Adipocyte (in vitro differentiated cells): ENCODE results near the gene MRPL55.

Experiments
- DNase-seq: peaks from one replicate; pipeline ENCODE4 v3.0.0-alpha.2; 2015; ENCODE audit warnings: low read depth
- H3K27me3 ChIP-seq: replicated peaks from 2 replicates; pipeline ENCODE4 v1.7.0; 2013; ENCODE audit warnings: mild to moderate bottlenecking, low read length, moderate library complexity; ENCODE audit not compliant: control insufficient read depth, insufficient read depth
- H3K36me3 ChIP-seq: 2 replicates; pipeline ENCODE4 v1.7.0; 2013; ENCODE audit warnings: low read length, mild to moderate bottlenecking, moderate library complexity; ENCODE audit not compliant: control insufficient read depth, insufficient read depth, severe bottlenecking
- H3K4me1 ChIP-seq: 2 replicates; pipeline ENCODE4 v1.7.0; 2013; ENCODE audit warnings: mild to moderate bottlenecking, low read length, moderate library complexity; ENCODE audit not compliant: control insufficient read depth, insufficient read depth
- H3K4me3 ChIP-seq: 2 replicates; pipeline ENCODE4 v1.7.0; 2013; ENCODE audit warnings: mild to moderate bottlenecking, low read length, moderate library complexity
- H3K9ac ChIP-seq: 2 replicates; pipeline ENCODE4 v1.7.0; 2013; ENCODE audit warnings: mild to moderate bottlenecking, low read length, moderate library complexity
- H3K9me3 ChIP-seq: 2 replicates; pipeline ENCODE4 v1.7.0; 2013; ENCODE audit warnings: mild to moderate bottlenecking, low read length, moderate library complexity; ENCODE audit not compliant: control insufficient read depth

Gene MRPL55

GRCh38 chr1:228152097-228152917 is 43.2 kb upstream of the MRPL55 start:
- Histone ChIP-seq H3K27me3 (no peaks in the 10 kb centered on the region), H3K9me3 (no peaks in the 10 kb centered on the region), H3K4me3 (no peak overlapping the region), H3K36me3 (peaks cover 16% of the 10 kb centered on the region), H3K9ac (peak overlapping the region; percentile 66), H3K4me1 (peaks cover 31% of the 10 kb centered on the region)
- DNase-seq: no peak

DNA sequence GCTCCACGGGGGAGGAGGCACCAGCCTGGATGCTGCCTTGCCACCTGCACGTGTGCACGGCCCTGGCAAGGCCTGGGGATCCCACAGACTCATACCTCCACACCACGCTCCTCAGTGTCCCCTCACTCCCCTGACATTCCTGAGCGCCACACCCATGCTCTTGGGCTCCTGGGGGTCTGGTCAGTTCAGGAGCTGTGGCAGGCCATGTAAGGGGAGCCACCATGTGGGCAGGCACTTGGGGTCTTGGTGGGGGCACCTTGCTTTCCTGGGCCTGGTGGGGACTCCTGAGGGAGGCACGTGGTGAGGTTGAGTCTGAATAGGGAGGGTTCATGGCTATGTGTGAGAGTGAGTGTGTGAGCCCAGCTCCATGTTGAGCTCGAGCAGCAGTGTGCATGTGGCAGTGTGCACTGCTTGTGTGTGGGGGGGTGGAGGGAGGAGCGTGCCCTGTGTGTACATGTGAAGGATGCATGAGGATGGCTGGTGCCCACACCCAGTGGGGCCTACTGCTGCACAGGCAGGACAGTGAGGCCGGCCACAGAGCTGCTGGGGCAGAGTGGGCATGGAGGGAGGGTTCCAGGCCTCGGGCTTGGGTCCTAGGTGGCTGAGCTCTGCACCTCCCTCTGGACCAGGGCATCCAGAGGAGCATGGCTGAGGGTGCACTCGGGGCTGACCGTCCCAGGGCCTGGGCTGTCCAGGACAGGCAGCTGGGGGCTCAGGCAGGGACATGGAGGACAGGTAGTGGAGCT is 42.3 kb upstream of the MRPL55 start:
- H3K4me1 ChIP-seq: peaks cover 31% of the 10 kb centered on the region
- H3K27me3 ChIP-seq: no peaks in the 10 kb centered on the region
- DNase-seq: no peak
- peaks cover 21% of the 10 kb centered on the region for H3K36me3 ChIP-seq
- no peaks in the 10 kb centered on the region for H3K9me3 ChIP-seq
- H3K4me3 ChIP-seq: no peak overlapping the region
- H3K9ac ChIP-seq: peak overlapping the region; percentile 66

GRCh38 chr1:228150461-228151179 is 41.5 kb upstream of the MRPL55 start:
- Histone ChIP-seq H3K4me3 (no peak overlapping the region), H3K9me3 (no peaks in the 10 kb centered on the region), H3K4me1 (peaks cover 31% of the 10 kb centered on the region), H3K36me3 (peaks cover 26% of the 10 kb centered on the region), H3K27me3 (no peaks in the 10 kb centered on the region), H3K9ac (peak overlapping the region; percentile 66)
- DNase-seq: peak; percentile 16

GRCh38 chr1:228150120-228150460 is 41.0 kb upstream of the MRPL55 start:
- no peaks in the 10 kb centered on the region for H3K9me3 ChIP-seq
- no peak for DNase-seq
- peaks cover 31% of the 10 kb centered on the region for H3K4me1 ChIP-seq
- peaks cover 30% of the 10 kb centered on the region for H3K36me3 ChIP-seq
- peak overlapping the region; percentile 33 for H3K4me3 ChIP-seq
- peak overlapping the region; percentile 66 for H3K9ac ChIP-seq
- no peaks in the 10 kb centered on the region for H3K27me3 ChIP-seq

DNA sequence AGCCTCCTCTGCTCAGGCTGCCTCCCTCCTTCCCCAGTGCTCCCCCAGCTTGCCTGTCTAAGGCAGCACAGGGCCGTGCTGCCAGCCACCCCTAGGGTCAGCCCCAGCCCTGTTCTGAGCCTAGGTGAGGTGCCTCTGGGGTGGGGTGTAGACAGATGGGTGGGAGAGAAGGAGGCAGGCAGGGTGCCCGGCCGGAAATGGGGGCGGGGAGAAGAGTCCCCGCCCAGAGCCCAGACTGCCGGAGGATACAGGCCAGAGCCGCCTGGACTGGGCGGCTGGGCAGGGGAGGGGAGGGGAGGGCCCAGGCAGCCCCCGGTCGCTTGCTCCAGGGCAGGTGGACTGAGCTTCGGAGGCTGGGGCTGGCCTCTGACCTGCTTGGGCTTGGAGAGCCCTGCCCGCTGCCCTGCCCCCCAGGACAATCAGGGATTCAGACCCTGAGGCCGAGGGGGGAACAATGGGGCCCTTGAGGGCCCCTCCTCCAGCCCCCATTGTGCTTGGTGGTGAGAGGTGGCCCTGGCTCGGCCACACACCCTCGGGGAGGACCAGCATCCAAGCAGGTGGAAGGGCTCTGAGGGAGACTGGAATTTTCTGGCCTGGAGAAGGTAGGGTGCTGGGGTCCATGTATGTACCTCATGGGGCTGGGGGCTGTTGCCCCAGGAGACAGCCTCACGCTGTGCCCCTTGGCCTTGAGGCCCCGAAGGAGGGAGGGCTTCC is 40.5 kb upstream of the MRPL55 start, which contains the start of gene GJC2:
Gene GJC2 (plus strand): TSS at position 525 of the 714 bp plus-strand sequence. CDS start 7,829 bp downstream, outside the sequence.
- Histone ChIP-seq H3K4me1 (peaks cover 31% of the 10 kb centered on the region), H3K27me3 (no peaks in the 10 kb centered on the region), H3K9ac (peak within 1 kb of the TSS; percentile 66), H3K36me3 (peaks cover 30% of the 10 kb centered on the region), H3K4me3 (peak within 1 kb of the TSS; percentile 33), H3K9me3 (no peaks in the 10 kb centered on the region)
- no peak for DNase-seq

GRCh38 chr1:228148935-228149405 is 39.9 kb upstream of the MRPL55 start:
- peaks cover 30% of the 10 kb centered on the region for H3K36me3 ChIP-seq
- no peaks in the 10 kb centered on the region for H3K27me3 ChIP-seq
- peaks cover 31% of the 10 kb centered on the region for H3K4me1 ChIP-seq
- no peak for DNase-seq
- H3K9ac ChIP-seq: peak overlapping the region; percentile 56
- H3K9me3 ChIP-seq: no peaks in the 10 kb centered on the region
- H3K4me3 ChIP-seq: no peak overlapping the region

DNA sequence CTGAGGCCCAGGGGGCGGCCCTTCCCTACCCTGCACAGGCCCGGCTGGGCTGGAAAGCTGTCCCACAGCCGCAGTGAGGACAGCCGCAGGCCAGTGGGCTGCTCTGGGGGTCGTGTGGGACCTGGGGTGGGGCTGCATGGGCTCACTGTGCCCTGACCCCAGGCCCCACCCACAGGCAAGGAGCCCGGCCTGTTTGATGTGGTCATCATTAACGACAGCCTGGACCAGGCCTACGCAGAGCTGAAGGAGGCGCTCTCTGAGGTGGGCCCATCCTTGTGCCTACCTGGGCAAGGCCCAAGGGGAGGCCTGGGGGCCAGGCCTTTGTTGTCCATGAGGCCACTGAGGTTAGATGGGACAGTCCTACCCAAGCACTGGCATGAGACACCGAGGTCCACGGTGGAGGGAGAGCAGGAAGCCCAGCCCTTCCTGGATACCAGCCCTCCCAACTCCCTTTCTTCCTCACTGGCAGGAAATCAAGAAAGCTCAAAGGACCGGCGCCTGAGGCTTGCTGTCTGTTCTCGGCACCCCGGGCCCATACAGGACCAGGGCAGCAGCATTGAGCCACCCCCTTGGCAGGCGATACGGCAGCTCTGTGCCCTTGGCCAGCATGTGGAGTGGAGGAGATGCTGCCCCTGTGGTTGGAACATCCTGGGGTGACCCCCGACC is 39.2 kb upstream of the MRPL55 start:
- Histone ChIP-seq H3K9ac (peak overlapping the region; percentile 56), H3K36me3 (peaks cover 30% of the 10 kb centered on the region), H3K4me1 (peaks cover 37% of the 10 kb centered on the region), H3K27me3 (no peaks in the 10 kb centered on the region), H3K9me3 (no peaks in the 10 kb centered on the region), H3K4me3 (no peak overlapping the region)
- DNase-seq: no peak

GRCh38 chr1:228147768-228148167 is 38.7 kb upstream of the MRPL55 start:
- Histone ChIP-seq H3K36me3 (peaks cover 30% of the 10 kb centered on the region), H3K4me1 (peaks cover 43% of the 10 kb centered on the region), H3K9me3 (no peaks in the 10 kb centered on the region), H3K4me3 (no peak overlapping the region), H3K27me3 (no peaks in the 10 kb centered on the region), H3K9ac (no peak overlapping the region)
- DNase-seq: no peak

- Histone ChIP-seq H3K4me1 (peaks cover 48% of the 10 kb centered on the region), H3K4me3 (no peak overlapping the region), H3K9ac (no peak overlapping the region), H3K36me3 (peaks cover 30% of the 10 kb centered on the region), H3K9me3 (no peaks in the 10 kb centered on the region), H3K27me3 (no peaks in the 10 kb centered on the region)
- DNase-seq: no peak
These were observed 38.1 kb upstream of the MRPL55 start for GRCh38 chr1:228147151-228147693.
